ENCODE results near the gene LAIR2. TPM values are rescaled to one million over a fixed set of nuclear protein-coding genes. Genes with fewer than 3 reads are reported as not detected.

LAIR2 gene
- total RNA-seq, 2 donors from 2014 or later: 1.1 TPM; not detected in 1

- ATAC-seq (no peak), DNase-seq (no peak)
- intact Hi-C loops (cut with DNase I): no loop called here
These were observed 18.6 kb downstream of the LAIR2 start for GRCh38 chr19:54521022-54521859.

GRCh38 chr19:54521860-54522513, 19.4 kb downstream of the LAIR2 start:
- ATAC-seq (no peak), DNase-seq (no peak)
- intact Hi-C loops (cut with DNase I): no loop called here

GRCh38 chr19:54523403-54523802, 20.8 kb downstream of the LAIR2 start:
- intact Hi-C loops (cut with DNase I): no loop called here
- no peak for ATAC-seq
- DNase-seq: no peak

GRCh38 chr19:54525636-54526035, 23.0 kb downstream of the LAIR2 start:
- intact Hi-C loops (cut with DNase I): no loop called here
- ATAC-seq: no peak
- DNase-seq: no peak

GRCh38 chr19:54526972-54527371, 24.3 kb downstream of the LAIR2 start:
- DNase-seq (no peak), ATAC-seq (no peak)
- intact Hi-C loops (cut with DNase I): no loop called here

- intact Hi-C loops (cut with DNase I): no loop called here
- no peak for DNase-seq
- no peak for ATAC-seq
These were observed 28.2 kb downstream of the LAIR2 start for GRCh38 chr19:54530866-54531265.

- intact Hi-C loops (cut with DNase I): no loop called here
- ATAC-seq (no peak), DNase-seq (no peak)
These were observed 29.9 kb downstream of the LAIR2 start for GRCh38 chr19:54532528-54532927.

GRCh38 chr19:54533476-54533875, 30.8 kb downstream of the LAIR2 start:
- intact Hi-C loops (cut with DNase I): no loop called here
- DNase-seq (no peak), ATAC-seq (no peak)

- intact Hi-C loops (cut with DNase I): no loop called here
- DNase-seq: no peak
- no peak for ATAC-seq
These were observed 31.5 kb downstream of the LAIR2 start for GRCh38 chr19:54534156-54534555.

- intact Hi-C loops (cut with DNase I): no loop called here
- DNase-seq (no peak), ATAC-seq (no peak)
These were observed 33.0 kb downstream of the LAIR2 start for GRCh38 chr19:54535601-54536000.

- ATAC-seq (no peak), DNase-seq (no peak)
- intact Hi-C loops (cut with DNase I): no loop called here
These were observed 34.3 kb downstream of the LAIR2 start for GRCh38 chr19:54536956-54537355.

- intact Hi-C loops (cut with DNase I): no loop called here
- DNase-seq (no peak), ATAC-seq (no peak)
These were observed 39.1 kb downstream of the LAIR2 start for GRCh38 chr19:54541712-54542111.

GRCh38 chr19:54548806-54549205, 46.2 kb downstream of the LAIR2 start:
- ATAC-seq: no peak
- intact Hi-C loops (cut with DNase I): no loop called here
- DNase-seq: no peak

- DNase-seq (no peak), ATAC-seq (no peak)
- intact Hi-C loops (cut with DNase I): no loop called here
These were observed 46.6 kb downstream of the LAIR2 start for GRCh38 chr19:54549224-54549623.

GRCh38 chr19:54551293-54551692, 48.7 kb downstream of the LAIR2 start:
- no peak for DNase-seq
- intact Hi-C loops (cut with DNase I): no loop called here

GRCh38 chr19:54551950-54552912, 49.6 kb downstream of the LAIR2 start:
- ATAC-seq (peak in 1 of 2 donors; percentile 50), DNase-seq (peak; percentile 36)
- intact Hi-C loops (cut with DNase I): no loop called here

More at GRCh38 chr19:54551293-54551692, 48.7 kb downstream of the LAIR2 start:
- ATAC-seq: no peak

GRCh38 chr19:54552913-54553310, 50.3 kb downstream of the LAIR2 start:
- no peak for ATAC-seq
- no peak for DNase-seq

GRCh38 chr19:54554006-54554405, 51.4 kb downstream of the LAIR2 start:
- intact Hi-C loops (cut with DNase I): no loop called here
- ATAC-seq (no peak), DNase-seq (no peak)

More at GRCh38 chr19:54552913-54553310, 50.3 kb downstream of the LAIR2 start:
- intact Hi-C loops (cut with DNase I): no loop called here

GRCh38 chr19:54554896-54555295, 52.3 kb downstream of the LAIR2 start:
- ATAC-seq (no peak), DNase-seq (no peak)
- intact Hi-C loops (cut with DNase I): no loop called here

- DNase-seq (no peak), ATAC-seq (no peak)
- intact Hi-C loops (cut with DNase I): no loop called here
These were observed 53.6 kb downstream of the LAIR2 start for GRCh38 chr19:54556194-54556593.
